NCI-H1436 treated with DMSO at 0.1 percent for 48 hours (cell line): ENCODE results near the gene RMND5B.
"Not testable (repeated sequence)": the region's sequence is repeated elsewhere in the genome, so short reads cannot be mapped to it uniquely, and the experiment has no call there.

Experiments
- DNase-seq: peaks from one replicate; lab custom pipeline; 2025; lab: John Stamatoyannopoulos, UW

Gene RMND5B

GRCh38 chr5:178114325-178115135 is 16.3 kb upstream of the RMND5B start:
- no peak for DNase-seq

GRCh38 chr5:178115136-178115813 is 15.5 kb upstream of the RMND5B start:
- DNase-seq, result no peak

- no peak for DNase-seq
These were observed 15.0 kb upstream of the RMND5B start for GRCh38 chr5:178115814-178116142.

- no peak for DNase-seq
These were observed 14.5 kb upstream of the RMND5B start for GRCh38 chr5:178116143-178116885.

GRCh38 chr5:178117923-178118701 is 12.7 kb upstream of the RMND5B start:
- no peak for DNase-seq

- no peak for DNase-seq
These were observed 10.8 kb upstream of the RMND5B start for GRCh38 chr5:178119915-178120606.

GRCh38 chr5:178120607-178121357 is 10.0 kb upstream of the RMND5B start:
- peak; percentile 25 for DNase-seq

- DNase-seq, result no peak
These were observed 9.2 kb upstream of the RMND5B start for GRCh38 chr5:178121391-178122276.

GRCh38 chr5:178122346-178122745 is 8.5 kb upstream of the RMND5B start:
- DNase-seq, result no peak

- DNase-seq, result no peak
These were observed 7.5 kb upstream of the RMND5B start for GRCh38 chr5:178123094-178123965.

GRCh38 chr5:178123966-178124925 is 6.6 kb upstream of the RMND5B start:
- DNase-seq, result no peak

- no peak for DNase-seq
These were observed 5.4 kb upstream of the RMND5B start for GRCh38 chr5:178125253-178125906.

GRCh38 chr5:178126556-178126955 is 4.3 kb upstream of the RMND5B start:
- DNase-seq, result no peak

- not testable (repeated sequence) for DNase-seq
These were observed 3.4 kb upstream of the RMND5B start for GRCh38 chr5:178127300-178128009.

- no peak for DNase-seq
These were observed 1.5 kb upstream of the RMND5B start for GRCh38 chr5:178129296-178129695.

- not testable (repeated sequence) for DNase-seq
These were observed 609 bp upstream of the RMND5B start for GRCh38 chr5:178130234-178130575.
